Measurements from ENCODE around the gene PPWD1.

PPWD1 gene

DNA sequence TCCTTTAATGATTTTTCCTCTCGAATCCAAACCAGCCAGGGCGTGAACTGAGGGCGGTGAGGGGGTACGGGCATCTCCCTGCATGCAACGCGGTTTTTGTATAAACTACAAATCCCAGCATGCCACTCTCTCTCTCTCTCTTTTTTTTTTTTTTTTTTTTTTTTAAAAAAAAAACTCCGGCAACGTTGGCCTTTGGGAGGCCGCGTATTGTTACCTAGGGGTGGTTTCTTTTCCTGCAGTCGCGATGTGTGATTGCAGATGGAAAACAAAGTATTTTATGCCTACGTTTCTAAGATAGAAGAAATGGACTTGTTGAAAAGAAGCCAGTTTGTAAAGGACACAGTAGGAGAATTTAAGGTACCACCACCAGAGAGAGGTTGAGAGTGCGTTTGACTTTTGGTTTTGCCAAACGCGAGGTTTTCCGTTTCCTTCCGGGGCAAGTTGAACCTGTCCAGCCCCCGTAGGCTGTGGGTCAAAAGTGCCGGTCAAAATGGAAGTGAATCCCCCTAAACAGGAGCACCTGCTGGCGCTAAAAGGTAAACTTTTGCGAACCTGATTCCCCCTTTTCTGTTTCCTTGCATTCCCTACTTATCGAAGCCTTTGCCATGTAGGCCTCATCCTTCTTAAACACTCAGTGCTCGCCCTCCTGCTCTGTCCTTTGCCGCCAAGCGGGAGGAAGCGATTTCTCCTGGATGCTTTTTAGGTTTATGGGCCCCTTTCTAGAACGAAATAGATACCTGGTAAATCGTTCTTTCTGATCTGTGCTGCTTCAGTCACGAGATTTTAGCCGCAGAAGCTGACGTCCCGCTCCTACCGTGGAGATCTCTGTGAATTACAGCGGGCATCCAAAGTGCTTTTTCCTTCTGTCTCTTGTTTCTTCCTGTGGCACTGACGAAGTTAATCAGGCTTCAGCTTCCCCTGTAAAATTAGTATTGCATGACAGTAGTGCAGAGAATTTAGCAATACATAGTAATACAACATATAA lies 61.8 kb downstream of the PPWD1 start, which contains the start of the genes SHLD3 and TRAPPC13:
TSS of gene SHLD3 (plus strand) at position 457 of the 985 bp plus-strand sequence. CDS start 4,561 bp downstream, outside the sequence.
TSS of gene TRAPPC13 (plus strand) at position 457 of the 985 bp plus-strand sequence. CDS start at position 491, 34 bp downstream.
- FAIRE-seq: peak; percentile 89
- peak; percentile 44; the same call in 1 of the 2 replicates for TF ChIP-seq POLR2A (IDR thresholded peaks at IDR 0.05; ENCODE audit: low read depth, low read length)
- TF ChIP-seq TAF1 (IDR thresholded peaks at IDR 0.05; ENCODE audit: borderline replicate concordance, low read depth, low read length): peak; percentile 73; the same call in 1 of the 2 replicates
- peak; percentile 62 for TF ChIP-seq POLR2AphosphoS5 (IDR thresholded peaks at IDR 0.05; ENCODE audit: low read depth, low read length)
- peak; percentile 32 for DNase-seq (ENCODE audit: insufficient read length)

- TF ChIP-seq POLR2AphosphoS5 (IDR thresholded peaks at IDR 0.05; ENCODE audit: low read depth, low read length) (no peak), POLR2A (IDR thresholded peaks at IDR 0.05; ENCODE audit: low read depth, low read length) (no peak), TAF1 (IDR thresholded peaks at IDR 0.05; ENCODE audit: borderline replicate concordance, low read depth, low read length) (no peak)
- DNase-seq (ENCODE audit: insufficient read length) (no peak), FAIRE-seq (no peak)
Observed at GRCh38 chr5:65625743-65626142, 62.6 kb downstream of the PPWD1 start.

DNA sequence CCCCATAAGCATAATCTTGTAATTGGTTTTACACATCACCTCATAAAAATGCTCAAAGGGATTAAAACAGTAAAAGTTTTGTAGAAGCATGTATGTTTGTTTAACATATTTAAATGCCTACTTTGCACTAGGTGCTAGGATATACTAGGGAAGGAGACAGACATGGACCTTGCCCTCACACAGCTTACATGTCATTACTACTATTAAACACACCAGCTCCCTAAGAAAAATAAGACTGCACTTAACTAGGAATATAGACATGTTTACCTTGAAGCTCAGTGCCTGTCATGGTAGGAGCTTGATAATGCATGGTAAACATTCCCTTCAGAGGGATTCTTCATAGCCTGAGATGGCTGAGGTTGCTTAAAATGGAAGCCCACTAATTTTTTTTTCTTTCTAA lies 67.9 kb downstream of the PPWD1 start:
- no peak for TF ChIP-seq POLR2AphosphoS5 (IDR thresholded peaks at IDR 0.05; ENCODE audit: low read depth, low read length)
- no peak for TF ChIP-seq TAF1 (IDR thresholded peaks at IDR 0.05; ENCODE audit: borderline replicate concordance, low read depth, low read length)
- no peak for TF ChIP-seq POLR2A (IDR thresholded peaks at IDR 0.05; ENCODE audit: low read depth, low read length)
- FAIRE-seq: peak; percentile 54
- no peak for DNase-seq (ENCODE audit: insufficient read length)
